Trophoblast cell (in vitro differentiated cells and primary cell): ENCODE results near the gene TRMT61B.
A peak's percentile ranks its signal among the peaks of the same experiment; 100 is the strongest.

Source experiments
- DNase-seq, 2 donors: peaks; one replicate each; pipeline ENCODE4 v3.0.0-alpha.2; 2016
- H2AFZ ChIP-seq: 2 replicates; pipeline ENCODE4 v1.6.1; 2013; ENCODE audit warnings: low read length, moderate library complexity, mild to moderate bottlenecking; ENCODE audit not compliant: insufficient read depth, poor library complexity
- H2AK5ac ChIP-seq: 2 replicates; pipeline ENCODE4 v1.6.1; 2013; ENCODE audit warnings: mild to moderate bottlenecking, low read length
- H2BK120ac ChIP-seq: 2 replicates; pipeline ENCODE4 v1.6.1; 2013; ENCODE audit warnings: low read length, mild to moderate bottlenecking, moderate library complexity; ENCODE audit not compliant: insufficient read depth, poor library complexity
- H2BK12ac ChIP-seq: 2 replicates; pipeline ENCODE4 v1.6.1; 2013; ENCODE audit warnings: mild to moderate bottlenecking, low read length, moderate library complexity
- H2BK5ac ChIP-seq: 2 replicates; pipeline ENCODE4 v1.6.1; 2013; ENCODE audit warnings: low read length, low read depth, moderate library complexity, mild to moderate bottlenecking; ENCODE audit not compliant: poor library complexity
- H3K14ac ChIP-seq: 2 replicates; pipeline ENCODE4 v1.6.1; 2013; ENCODE audit warnings: mild to moderate bottlenecking, low read length
- H3K18ac ChIP-seq: 2 replicates; pipeline ENCODE4 v1.6.1; 2013; ENCODE audit warnings: mild to moderate bottlenecking, low read length
- H3K23ac ChIP-seq: 2 replicates; pipeline ENCODE4 v1.6.1; 2013; ENCODE audit warnings: low read length
- H3K27ac ChIP-seq: 2 replicates; pipeline ENCODE4 v1.5.1; 2013; ENCODE audit warnings: low read depth, mild to moderate bottlenecking, inconsistent platforms, low read length, moderate library complexity
- H3K27me3 ChIP-seq: 2 replicates; pipeline ENCODE4 v1.6.1; 2013; ENCODE audit warnings: inconsistent platforms, mild to moderate bottlenecking, low read length, moderate library complexity; ENCODE audit not compliant: insufficient read depth
- H3K36me3 ChIP-seq, 2 experiments: 1 replicate in 1 of 2; 2 replicates in 1 of 2; pipeline ENCODE4 v1.6.1; 2013; ENCODE audit warnings: low read length in 2 of 2, mild to moderate bottlenecking in 2 of 2, moderate library complexity in 1 of 2; ENCODE audit not compliant: insufficient read depth in 2 of 2, control insufficient read depth in 1 of 2
- H3K4ac ChIP-seq: 2 replicates; pipeline ENCODE4 v1.6.1; 2013; ENCODE audit warnings: low read depth, mild to moderate bottlenecking, low read length, moderate library complexity
- H3K4me1 ChIP-seq, 2 experiments: 1 replicate in 1 of 2; 2 replicates in 1 of 2; pipeline ENCODE4 v1.6.1; 2013; ENCODE audit warnings: low read length in 2 of 2, mild to moderate bottlenecking in 2 of 2, moderate library complexity in 1 of 2; ENCODE audit not compliant: insufficient read depth in 2 of 2, control insufficient read depth in 1 of 2
- H3K4me2 ChIP-seq: 2 replicates; pipeline ENCODE4 v1.6.1; 2013; ENCODE audit warnings: inconsistent platforms, mild to moderate bottlenecking, low read length, moderate library complexity
- H3K4me3 ChIP-seq: 2 replicates; pipeline ENCODE4 v1.5.1; 2013; ENCODE audit warnings: mild to moderate bottlenecking, low read depth, low read length, inconsistent platforms
- H3K79me1 ChIP-seq: one replicate; pipeline ENCODE4 v1.6.1; 2013; ENCODE audit warnings: low read length
- H3K79me2 ChIP-seq: 2 replicates; pipeline ENCODE4 v1.6.1; 2013; ENCODE audit warnings: low read length, mild to moderate bottlenecking; ENCODE audit not compliant: control insufficient read depth, insufficient read depth, poor library complexity
- H3K9ac ChIP-seq: 2 replicates; pipeline ENCODE4 v1.6.1; 2013; ENCODE audit warnings: mild to moderate bottlenecking, low read length
- H3K9me3 ChIP-seq: 2 replicates; pipeline ENCODE4 v1.6.1; 2013; ENCODE audit warnings: low read depth, mild to moderate bottlenecking, control low read depth, inconsistent platforms, low read length; ENCODE audit not compliant: insufficient read depth
- H4K12ac ChIP-seq: 2 replicates; pipeline ENCODE4 v1.6.1; 2013; ENCODE audit warnings: low read depth, mild to moderate bottlenecking, low read length, moderate library complexity
- H4K8ac ChIP-seq: 2 replicates; pipeline ENCODE4 v1.6.1; 2013; ENCODE audit warnings: low read depth, mild to moderate bottlenecking, low read length, moderate library complexity
- H4K91ac ChIP-seq: one replicate; pipeline ENCODE4 v1.6.1; 2013; ENCODE audit warnings: low read depth, mild to moderate bottlenecking, low read length, moderate library complexity
- WGBS: extraction: QIAGEN DNeasy Blood & Tissue Kit; methylation state at CpG from one replicate; pipeline ENCODE4 v1.1.7; 2013; ENCODE audit warnings: missing lambda C conversion rate; ENCODE audit not compliant: insufficient read length, insufficient coverage; ENCODE audit errors: extremely low coverage; 5-methylcytosine and 5-hydroxymethylcytosine counted together

The TRMT61B gene

GRCh38 chr2:28906821-28907220 is 36.7 kb upstream of the TRMT61B start:
- Histone ChIP-seq H4K12ac (no peak overlapping the region), H2BK5ac (no peak overlapping the region), H4K8ac (no peak overlapping the region), H3K79me1 (no peaks in the 10 kb centered on the region), H2AK5ac (no peak overlapping the region), H2BK12ac (no peak overlapping the region), H3K27ac (no peak overlapping the region), H2AFZ (no peak overlapping the region), H3K4me2 (no peak overlapping the region), H2BK120ac (no peak overlapping the region), H3K27me3 (no peaks in the 10 kb centered on the region), H4K91ac (no peak overlapping the region), H3K18ac (peak overlapping the region; percentile 23), H3K9me3 (no peaks in the 10 kb centered on the region), H3K23ac (no peak overlapping the region), H3K9ac (no peak overlapping the region), H3K4ac (peak overlapping the region; percentile 82), H3K4me3 (no peak overlapping the region), H3K36me3 (peaks cover 26 to 34% of the 10 kb centered on the region in 2 experiments), H3K4me1 (no peaks in the 10 kb centered on the region), H3K79me2 (peaks cover 1% of the 10 kb centered on the region), H3K14ac (no peak overlapping the region)
- no peak for DNase-seq
- no CpG with 5 or more reads among the region's 2 CpGs for WGBS

- Histone ChIP-seq H3K79me1 (no peaks in the 10 kb centered on the region), H3K36me3 (peaks cover 22 to 31% of the 10 kb centered on the region in 2 experiments), H3K4me2 (no peak overlapping the region), H2BK120ac (no peak overlapping the region), H2BK12ac (no peak overlapping the region), H3K27me3 (no peaks in the 10 kb centered on the region), H3K27ac (no peak overlapping the region), H2AFZ (no peak overlapping the region), H3K18ac (no peak overlapping the region), H3K79me2 (peaks cover 1% of the 10 kb centered on the region), H3K9me3 (no peaks in the 10 kb centered on the region), H4K8ac (no peak overlapping the region), H3K9ac (no peak overlapping the region), H3K14ac (no peak overlapping the region), H2BK5ac (no peak overlapping the region), H3K4me1 (no peaks in the 10 kb centered on the region), H3K23ac (no peak overlapping the region), H2AK5ac (no peak overlapping the region), H4K91ac (no peak overlapping the region), H3K4ac (no peak overlapping the region), H4K12ac (no peak overlapping the region), H3K4me3 (no peak overlapping the region)
- peak in 1 of 2 donors; percentile 40 for DNase-seq
- WGBS = no CpG with 5 or more reads among the region's 4 CpGs
These were observed 36.3 kb upstream of the TRMT61B start for GRCh38 chr2:28906376-28906775.

- no peak overlapping the region for H4K91ac ChIP-seq
- no peak overlapping the region for H3K27ac ChIP-seq
- H3K14ac ChIP-seq = no peak overlapping the region
- peaks cover 18 to 31% of the 10 kb centered on the region in 2 experiments for H3K36me3 ChIP-seq
- no peak overlapping the region for H3K4ac ChIP-seq
- H3K9ac ChIP-seq = no peak overlapping the region
- peaks cover 1% of the 10 kb centered on the region for H3K79me2 ChIP-seq
- H4K8ac ChIP-seq = no peak overlapping the region
- no peak overlapping the region for H2BK120ac ChIP-seq
- no peak overlapping the region for H3K4me3 ChIP-seq
- no peaks in the 10 kb centered on the region for H3K4me1 ChIP-seq
- DNase-seq = no peak
- H2AK5ac ChIP-seq = no peak overlapping the region
- H3K4me2 ChIP-seq = no peak overlapping the region
- H2AFZ ChIP-seq = no peak overlapping the region
- H3K18ac ChIP-seq = no peak overlapping the region
- H2BK12ac ChIP-seq = no peak overlapping the region
- no peak overlapping the region for H2BK5ac ChIP-seq
- no peak overlapping the region for H3K23ac ChIP-seq
- H3K27me3 ChIP-seq = no peaks in the 10 kb centered on the region
- H3K9me3 ChIP-seq = no peaks in the 10 kb centered on the region
- H4K12ac ChIP-seq = no peak overlapping the region
- H3K79me1 ChIP-seq = no peaks in the 10 kb centered on the region
- no CpG with 5 or more reads among the region's 3 CpGs for WGBS
These were observed 35.4 kb upstream of the TRMT61B start for GRCh38 chr2:28905533-28905932.

- Histone ChIP-seq H3K18ac (no peak overlapping the region), H3K27me3 (no peaks in the 10 kb centered on the region), H3K9me3 (no peaks in the 10 kb centered on the region), H4K8ac (no peak overlapping the region), H4K12ac (no peak overlapping the region), H3K4ac (peak overlapping the region; percentile 21), H3K4me2 (no peak overlapping the region), H2AFZ (no peak overlapping the region), H3K23ac (no peak overlapping the region), H2BK12ac (no peak overlapping the region), H3K14ac (no peak overlapping the region), H3K4me1 (no peaks in the 10 kb centered on the region), H3K79me1 (no peaks in the 10 kb centered on the region), H4K91ac (no peak overlapping the region), H3K9ac (no peak overlapping the region), H3K4me3 (no peak overlapping the region), H2BK120ac (no peak overlapping the region), H3K27ac (no peak overlapping the region), H3K79me2 (peaks cover 1% of the 10 kb centered on the region), H2BK5ac (peak overlapping the region; percentile 1), H2AK5ac (no peak overlapping the region), H3K36me3 (peaks cover 18 to 31% of the 10 kb centered on the region in 2 experiments)
- WGBS = no CpG with 5 or more reads among the region's 2 CpGs
- no peak for DNase-seq
These were observed 34.8 kb upstream of the TRMT61B start for GRCh38 chr2:28904802-28905457.
